HL-60/S4 (cell line): ENCODE data around the gene SPPL3.
"Not testable (repeated sequence)": the region's sequence is repeated elsewhere in the genome, so short reads cannot be mapped to it uniquely, and the experiment has no call there.

Experiments used
- in situ Hi-C: fragments of 300-500 bp; cut with MboI; formaldehyde crosslinking; loops from 2 replicates; pipeline ENCODE4 v1.14.3; 2022; ENCODE audit warnings: low sequenced_read_pairs

SPPL3 gene

DNA sequence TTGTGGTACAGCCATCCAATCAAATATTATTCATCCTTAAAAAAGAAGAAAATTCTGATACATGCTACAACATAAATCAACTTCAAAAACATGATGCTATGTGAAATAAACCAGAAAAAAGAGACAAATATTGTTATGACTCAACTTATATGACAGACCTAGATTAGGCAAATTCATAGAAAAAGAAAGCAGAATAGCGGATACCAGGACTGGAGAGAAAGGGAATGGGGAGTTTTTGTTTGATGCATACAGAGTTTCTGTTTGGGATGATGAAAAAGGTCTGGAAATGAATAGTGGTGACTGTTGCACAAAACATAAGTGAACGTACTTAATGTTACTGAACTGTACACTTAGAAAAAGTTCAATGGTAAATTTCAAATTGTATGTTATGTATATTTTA lies 82.3 kb downstream of the SPPL3 start:
- in situ Hi-C loops, result no loop called here

DNA sequence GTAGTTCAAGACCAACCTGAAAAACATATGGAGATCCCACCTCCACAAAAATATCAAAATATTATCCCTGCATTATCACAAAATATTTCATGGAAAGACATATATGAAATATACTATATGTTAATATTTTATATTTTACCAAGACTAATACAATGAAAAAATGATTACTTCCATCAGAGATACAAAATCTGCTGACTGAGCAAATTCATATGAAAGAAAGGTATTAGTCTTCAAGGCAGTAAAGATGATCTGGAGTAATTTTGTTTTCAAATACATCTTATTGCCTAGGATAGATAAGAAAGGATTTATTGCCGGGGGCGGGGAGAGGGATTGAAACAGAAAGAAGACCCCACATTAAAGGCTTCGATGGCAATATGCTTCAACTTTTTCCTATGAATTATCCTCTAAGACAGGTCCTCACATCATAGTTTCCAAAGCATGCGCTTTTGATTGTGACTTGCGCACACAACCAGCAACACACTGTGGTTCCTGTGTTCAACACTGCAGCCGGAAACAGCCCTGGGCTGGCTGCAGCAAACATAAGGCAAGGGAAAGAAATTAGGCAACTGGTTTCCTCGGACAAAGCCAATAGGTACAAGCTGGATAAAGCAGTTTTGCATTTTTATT lies 83.2 kb downstream of the SPPL3 start:
- in situ Hi-C loops, result no loop called here

DNA sequence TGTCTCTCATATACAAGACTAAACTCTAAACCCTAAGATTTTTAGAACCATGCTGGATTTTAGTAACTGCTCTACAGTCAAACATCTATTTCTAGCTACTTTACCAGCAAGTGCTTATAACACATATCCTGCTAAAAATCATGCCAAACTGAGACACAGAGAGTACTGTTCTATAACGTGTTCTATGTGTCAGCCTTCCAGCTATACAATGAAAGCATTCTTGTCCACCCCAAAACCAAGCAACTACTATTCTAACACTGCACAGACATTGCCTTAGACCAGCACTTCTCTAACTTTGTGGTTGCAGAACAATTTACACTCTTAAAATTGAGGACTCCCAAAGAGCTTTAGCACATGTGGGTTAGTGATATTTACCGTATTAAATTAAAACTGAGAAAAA lies 85.7 kb downstream of the SPPL3 start:
- in situ Hi-C loops, result no loop called here

GRCh38 chr12:120817559-120818330 lies 86.4 kb downstream of the SPPL3 start:
- in situ Hi-C loops, result no loop called here

GRCh38 chr12:120816363-120816762 lies 87.8 kb downstream of the SPPL3 start:
- in situ Hi-C loops, result no loop called here

- in situ Hi-C loops, result no loop called here
Observed at GRCh38 chr12:120814903-120815429, 89.2 kb downstream of the SPPL3 start.

GRCh38 chr12:120814203-120814902 lies 89.8 kb downstream of the SPPL3 start:
- in situ Hi-C loops, result no loop called here

- in situ Hi-C loops, result no loop called here
Observed at GRCh38 chr12:120813588-120814153, 90.5 kb downstream of the SPPL3 start.

DNA sequence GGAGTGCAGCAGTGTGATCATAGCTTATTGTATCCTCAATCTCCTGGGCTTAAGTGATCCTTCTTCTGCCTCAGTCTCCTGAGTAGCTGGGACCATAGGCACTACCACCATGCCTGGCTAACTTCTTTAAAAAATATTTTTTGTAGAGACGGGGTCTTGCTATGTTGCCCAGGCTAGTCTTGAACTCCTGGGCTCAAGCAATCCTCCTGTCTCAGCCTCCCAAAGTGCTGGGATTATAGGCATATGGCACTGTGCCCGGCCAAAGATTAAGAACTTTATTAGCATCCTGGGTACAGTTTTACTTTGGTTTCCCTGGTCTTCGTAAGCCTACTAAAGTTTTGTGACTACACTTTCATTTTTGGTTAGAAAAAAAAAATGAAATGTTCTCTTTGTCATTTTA lies 94.1 kb downstream of the SPPL3 start:
- in situ Hi-C loops, result no loop called here

DNA sequence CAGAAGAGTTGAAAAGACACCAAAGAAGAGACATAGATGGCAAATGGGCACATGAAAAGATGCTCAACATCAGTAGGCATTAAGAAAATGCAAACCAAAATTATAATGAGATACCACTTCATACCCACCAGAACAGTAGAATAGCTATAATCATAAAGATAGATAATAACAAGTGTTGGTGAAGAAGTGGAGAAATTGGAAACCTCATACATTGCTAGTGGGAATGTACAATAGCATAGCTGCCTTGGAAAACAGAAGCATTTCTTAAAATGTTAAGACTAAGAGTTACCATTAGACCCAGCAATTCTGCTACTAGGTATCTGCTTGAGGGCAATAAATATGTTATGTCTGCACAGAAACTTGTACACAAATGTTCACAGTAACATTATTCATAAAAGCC lies 99.7 kb downstream of the SPPL3 start:
- in situ Hi-C loops, result no loop called here

- in situ Hi-C loops, result no loop called here
Observed at GRCh38 chr12:120801146-120801545, 103.0 kb downstream of the SPPL3 start.

- in situ Hi-C loops, result no loop called here
Observed at GRCh38 chr12:120800665-120801064, 103.5 kb downstream of the SPPL3 start.

DNA sequence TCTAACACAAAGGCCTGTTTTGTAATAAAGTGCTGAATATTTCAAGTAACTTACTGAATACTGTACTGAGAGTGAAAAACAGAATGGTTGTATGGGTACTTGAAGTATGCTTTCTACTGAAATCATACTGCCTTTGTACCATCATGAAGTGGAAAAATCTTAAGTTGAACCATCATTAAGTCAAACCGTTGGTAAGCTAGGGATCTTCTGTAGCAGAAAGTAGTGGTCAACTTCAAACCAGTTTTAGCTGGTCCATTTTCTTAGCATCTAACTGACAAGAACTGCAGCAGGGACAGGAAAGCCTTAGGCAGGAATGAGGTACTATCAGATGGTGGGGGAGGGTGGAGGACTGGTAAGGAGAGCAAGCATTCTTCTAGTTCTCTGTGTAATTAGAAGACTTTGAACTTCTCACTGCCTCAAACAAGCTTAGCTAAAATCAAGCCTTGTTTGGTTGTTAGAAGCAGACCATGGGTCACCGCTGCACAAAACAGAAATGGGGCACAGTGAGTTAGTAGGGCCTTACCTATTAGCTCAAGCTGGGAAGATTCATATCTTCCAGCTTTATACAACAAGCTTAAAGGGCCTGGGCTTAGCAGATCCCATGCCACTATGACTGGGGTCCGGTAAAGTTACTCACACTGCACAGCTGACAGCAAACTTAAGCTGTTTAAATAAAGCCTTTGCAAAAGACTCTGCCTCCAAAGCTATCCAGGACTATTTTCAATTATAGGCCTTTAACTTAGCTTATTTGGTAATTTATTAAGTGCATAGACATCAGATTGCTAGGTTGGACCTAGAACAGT lies 104.7 kb downstream of the SPPL3 start:
- in situ Hi-C loops, result no loop called here

- in situ Hi-C loops, result no loop called here
Observed at GRCh38 chr12:120798696-120799095, 105.5 kb downstream of the SPPL3 start.

DNA sequence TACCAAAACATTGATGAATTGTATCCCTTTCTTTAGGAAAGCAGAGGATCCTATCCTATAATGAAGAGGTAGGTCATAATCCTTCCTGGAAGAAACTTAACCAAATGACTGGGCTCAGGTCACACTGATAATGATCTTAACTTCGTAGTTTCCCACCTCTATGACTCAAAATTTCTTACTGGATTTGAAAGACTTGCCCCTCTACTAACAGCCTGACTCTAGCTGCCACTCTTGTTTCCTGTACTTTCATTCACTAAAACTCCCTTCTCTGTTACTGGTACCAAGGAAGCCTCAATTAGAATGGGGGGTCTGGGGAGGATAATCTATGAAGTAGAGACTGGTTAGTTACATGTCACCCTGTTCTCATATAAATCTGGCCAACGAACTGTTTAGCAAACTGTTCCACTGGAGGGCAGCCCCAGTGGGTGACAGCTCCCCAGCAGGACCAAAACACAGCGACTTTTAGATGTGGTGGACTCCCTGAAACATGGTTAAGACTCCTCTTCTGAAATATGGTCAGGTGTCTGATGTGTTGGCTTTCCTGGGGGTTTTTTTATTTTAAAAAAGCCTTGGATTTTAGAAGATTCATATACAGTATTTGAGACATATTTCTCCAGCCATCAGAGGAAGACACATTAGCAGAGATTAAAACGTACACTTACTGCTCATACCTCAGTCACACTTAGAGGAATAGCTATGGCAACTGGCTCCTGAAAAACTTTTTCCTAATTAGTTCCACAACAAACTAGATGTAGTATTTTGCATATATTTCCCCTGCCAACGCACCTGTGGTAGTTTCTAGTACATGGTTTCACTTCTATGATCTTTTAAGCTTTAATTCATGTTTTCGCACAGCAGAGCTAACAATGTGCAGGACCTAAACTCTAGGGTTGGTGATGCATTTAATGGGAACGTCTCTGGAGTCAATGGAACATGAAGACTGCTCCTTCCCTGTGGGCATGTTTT lies 106.2 kb downstream of the SPPL3 start:
- in situ Hi-C loops, result no loop called here

GRCh38 chr12:120795441-120796178 lies 108.5 kb downstream of the SPPL3 start:
- in situ Hi-C loops, result no loop called here

DNA sequence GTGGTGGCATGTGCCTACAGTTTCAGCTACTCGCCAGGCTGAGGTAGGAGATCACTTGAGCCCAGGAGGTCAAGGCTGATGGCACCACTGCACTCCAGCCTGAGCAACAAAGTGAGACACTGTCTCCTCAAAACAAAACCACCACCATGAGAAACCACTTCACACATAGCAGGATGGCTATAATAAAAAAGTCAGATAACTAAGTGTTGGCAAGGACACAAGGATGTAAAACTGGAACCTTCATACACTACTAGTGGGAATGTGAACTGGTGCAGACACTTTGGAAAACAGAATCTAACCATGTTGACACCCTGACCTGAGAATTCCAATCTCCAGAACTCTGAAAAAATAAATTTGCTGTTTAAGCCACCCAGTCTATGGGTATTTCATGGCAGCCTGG lies 110.8 kb downstream of the SPPL3 start:
- in situ Hi-C loops, result no loop called here

DNA sequence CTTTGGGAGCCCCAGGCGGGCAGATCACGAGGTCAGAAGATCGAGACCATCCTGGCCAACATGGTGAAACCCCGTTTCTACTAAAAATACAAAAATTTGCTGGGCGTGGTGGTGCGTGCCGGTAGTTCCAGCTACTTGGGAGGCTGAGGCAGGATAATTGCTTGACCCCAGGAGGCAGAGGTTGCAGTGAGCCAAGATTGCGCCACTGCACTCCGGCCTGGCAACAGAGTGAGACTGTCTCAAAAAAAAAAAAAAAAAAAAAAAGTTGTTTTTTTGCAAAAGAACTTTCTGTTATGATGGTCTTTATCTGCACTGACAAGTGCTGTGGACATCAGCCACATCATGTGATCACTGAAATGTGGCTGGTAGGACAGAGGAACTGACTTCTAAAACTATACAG lies 111.7 kb downstream of the SPPL3 start:
- in situ Hi-C loops, result not testable (repeated sequence)

DNA sequence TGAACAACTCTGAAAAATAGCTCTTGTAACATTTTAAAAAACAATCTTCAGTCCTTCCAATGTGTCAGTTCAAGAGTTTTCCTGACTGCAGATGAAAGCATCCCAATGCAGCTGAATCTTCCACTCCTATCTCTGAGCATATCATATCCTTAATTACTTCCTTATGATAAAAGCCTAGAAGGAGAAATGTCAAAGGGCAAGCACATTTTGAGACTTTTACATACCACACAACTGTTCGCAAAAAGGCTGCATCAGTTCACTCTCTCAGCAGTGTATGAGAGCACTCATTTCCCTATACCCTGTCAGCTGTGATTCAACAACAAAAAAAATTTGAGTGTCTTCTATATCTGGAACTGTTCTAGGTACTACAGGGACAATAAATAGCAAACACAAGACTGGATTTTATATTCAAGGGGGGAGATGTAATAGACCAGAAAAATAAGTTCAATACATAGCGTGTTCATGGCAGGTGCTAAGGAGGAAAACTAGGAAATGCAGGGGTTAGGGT lies 112.4 kb downstream of the SPPL3 start:
- in situ Hi-C loops, result no loop called here
